Bone marrow (tissue), 2 donors: ENCODE data around the gene ANGPT4.
A peak's percentile ranks its signal among the peaks of the same experiment; 100 is the strongest.
"Not testable (repeated sequence)": the region's sequence is repeated elsewhere in the genome, so short reads cannot be mapped to it uniquely, and the experiment has no call there.

Experiments used
- DNase-seq, 2 donors: peaks; one replicate each; lab custom pipeline; 2025; lab: John Stamatoyannopoulos, UW

The ANGPT4 gene

DNA sequence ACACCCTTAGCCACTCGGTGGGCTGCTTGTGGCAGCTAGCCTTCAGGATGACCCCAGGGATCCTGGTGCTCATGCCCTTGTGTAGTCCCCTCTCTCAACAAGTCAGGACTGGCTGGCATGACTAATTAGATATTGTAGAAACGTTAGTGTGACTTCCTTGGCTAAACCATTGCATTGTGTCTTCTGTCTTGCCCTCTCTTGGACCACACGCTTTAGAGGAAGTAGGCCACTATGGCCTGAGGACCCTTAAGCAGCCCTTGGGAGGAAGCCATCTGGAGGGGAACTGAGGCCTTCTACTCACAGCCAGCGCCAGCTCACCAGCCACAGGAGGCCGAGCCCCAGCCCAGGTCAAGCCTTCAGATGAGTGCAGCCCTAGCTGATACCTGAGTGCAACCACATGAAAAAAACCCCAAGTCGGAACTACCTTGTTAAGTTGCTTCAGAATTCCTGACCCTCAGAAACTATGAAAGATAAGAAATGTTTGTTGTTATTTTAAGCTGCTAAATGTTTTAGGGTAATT is 10.1 kb downstream of the ANGPT4 start:
- DNase-seq: no peak

DNA sequence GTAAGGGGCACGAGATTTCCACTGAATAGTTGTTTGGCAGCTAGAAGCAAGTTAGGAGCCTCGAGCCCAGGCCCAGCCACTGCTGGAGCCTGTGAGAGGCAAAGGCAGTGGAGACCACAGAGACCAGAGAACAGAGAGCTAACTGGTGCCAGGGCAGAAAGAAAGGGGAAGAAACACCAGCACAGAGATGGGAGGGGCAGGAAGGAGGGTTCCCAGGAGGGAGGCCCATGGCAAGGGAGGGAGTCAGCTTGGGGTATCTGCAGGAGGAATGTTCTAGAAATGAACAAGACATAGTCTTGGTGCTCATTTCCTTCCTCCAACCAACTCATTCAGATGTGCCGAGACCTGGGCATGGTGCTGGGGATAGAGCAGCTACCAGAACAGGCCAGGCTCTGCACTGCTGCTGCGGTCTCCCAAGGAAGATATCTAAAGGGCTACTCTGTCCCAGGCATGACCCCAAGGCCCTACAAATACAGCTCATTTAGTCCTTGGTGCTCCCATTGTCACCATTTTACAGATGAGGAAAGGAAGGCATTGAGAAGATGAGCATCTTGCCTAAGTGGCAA is 10.7 kb downstream of the ANGPT4 start:
- peak in 1 of 2 donors; percentile 86 for DNase-seq

DNA sequence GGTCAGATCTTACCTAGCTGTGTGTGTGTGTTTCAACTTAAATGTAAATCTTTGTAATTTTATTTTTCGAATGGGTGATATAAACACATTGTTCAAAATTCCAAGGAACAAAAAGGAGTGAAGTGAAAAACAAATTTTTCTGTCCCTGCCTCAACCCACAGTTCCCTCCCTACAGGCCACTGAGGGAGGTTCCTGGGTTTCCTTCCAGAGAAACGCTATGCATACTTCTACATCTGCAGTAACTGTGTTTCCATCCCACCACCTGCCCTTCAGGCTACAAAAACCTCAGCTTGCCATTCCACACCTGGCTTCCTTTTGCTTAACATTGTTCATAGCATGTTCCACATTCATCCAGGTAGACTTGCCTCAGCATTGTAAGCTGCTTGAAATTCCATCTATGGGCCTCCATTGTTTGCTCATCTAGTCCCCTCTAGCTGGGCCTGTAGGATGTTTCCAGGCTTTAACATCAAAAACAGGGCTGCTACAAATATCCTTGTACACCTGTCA is 12.0 kb downstream of the ANGPT4 start:
- DNase-seq: no peak

DNA sequence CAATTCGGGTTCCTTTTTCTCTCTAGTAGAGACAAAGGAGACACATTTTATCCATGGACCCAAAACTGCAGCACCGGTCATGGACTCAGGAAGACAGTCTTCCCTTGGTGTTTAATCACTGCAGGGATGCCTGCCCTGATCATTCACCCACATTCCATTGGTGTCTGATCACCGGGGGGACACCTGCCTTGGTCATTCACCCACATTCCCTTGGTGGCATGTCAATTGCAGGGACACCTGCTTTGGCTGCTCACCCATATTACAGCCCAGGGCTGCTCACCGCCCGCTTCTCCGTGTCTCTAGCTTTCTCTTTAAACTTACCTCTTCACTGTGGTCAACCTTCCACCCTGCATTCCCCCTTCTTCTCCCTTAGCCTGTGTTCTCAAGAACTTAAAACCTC is 18.7 kb downstream of the ANGPT4 start:
- DNase-seq: not testable (repeated sequence)

DNA sequence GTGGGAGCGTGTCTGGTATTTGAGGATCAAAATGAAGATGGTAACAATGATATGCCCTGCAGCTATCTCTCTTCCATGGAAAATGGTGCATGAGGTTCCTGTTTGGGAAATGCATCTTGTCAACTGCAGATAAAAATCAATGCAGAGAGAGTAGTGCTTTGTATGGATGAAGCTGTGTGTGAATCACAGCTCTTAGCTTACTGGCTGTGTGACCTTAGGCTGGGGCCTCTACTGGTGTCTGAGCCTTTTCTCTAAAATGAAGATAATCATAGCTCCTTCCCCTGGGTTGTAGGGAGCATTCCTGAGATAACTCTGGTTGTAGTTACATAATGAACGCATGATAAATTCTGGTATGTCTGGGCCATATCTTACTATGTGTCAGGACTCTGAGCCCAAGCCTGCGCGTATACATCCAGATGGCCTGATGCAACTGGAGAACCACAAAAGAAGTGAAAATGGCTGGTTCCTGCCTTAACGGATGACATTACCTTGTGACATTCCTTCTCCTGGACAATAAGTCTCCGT is 19.6 kb downstream of the ANGPT4 start:
- no peak for DNase-seq

DNA sequence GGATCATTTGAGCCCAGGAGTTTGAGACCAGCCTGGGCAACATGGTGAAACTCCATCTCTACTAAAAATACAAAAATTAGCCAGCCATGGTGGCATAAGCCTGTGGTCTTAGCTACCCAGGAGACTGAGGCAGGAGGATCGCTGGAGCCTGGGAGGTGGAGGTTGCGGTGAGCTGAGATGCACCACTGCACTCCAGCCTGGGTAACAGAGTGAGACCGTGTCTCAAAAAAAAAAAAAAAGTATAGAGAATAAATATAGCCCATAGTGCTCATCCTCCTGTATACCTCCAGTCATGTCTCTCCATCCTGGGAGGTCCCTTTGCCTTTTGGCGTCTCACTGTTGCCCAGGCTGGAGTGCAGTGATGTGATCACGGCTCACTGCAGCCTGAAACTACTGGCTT is 23.8 kb downstream of the ANGPT4 start:
- DNase-seq: not testable (repeated sequence)

DNA sequence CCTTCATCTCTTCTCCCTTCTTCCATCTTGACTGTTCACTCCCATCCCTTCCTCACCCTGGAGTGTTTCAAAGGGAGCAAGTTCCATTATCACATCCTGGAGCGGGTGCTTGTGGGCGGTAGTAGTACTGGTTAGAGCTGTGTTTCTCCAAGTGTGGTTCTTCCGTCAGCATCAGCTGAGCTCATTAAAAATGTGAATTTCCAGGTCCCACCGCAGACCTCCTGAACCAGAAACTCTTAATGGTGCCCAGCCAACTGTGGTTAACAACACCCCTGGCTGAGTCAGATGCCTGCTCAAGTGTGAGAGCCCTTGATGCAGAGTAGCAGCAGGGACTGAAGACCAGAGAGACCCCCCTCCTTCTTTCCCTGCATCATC is 24.4 kb downstream of the ANGPT4 start:
- no peak for DNase-seq

DNA sequence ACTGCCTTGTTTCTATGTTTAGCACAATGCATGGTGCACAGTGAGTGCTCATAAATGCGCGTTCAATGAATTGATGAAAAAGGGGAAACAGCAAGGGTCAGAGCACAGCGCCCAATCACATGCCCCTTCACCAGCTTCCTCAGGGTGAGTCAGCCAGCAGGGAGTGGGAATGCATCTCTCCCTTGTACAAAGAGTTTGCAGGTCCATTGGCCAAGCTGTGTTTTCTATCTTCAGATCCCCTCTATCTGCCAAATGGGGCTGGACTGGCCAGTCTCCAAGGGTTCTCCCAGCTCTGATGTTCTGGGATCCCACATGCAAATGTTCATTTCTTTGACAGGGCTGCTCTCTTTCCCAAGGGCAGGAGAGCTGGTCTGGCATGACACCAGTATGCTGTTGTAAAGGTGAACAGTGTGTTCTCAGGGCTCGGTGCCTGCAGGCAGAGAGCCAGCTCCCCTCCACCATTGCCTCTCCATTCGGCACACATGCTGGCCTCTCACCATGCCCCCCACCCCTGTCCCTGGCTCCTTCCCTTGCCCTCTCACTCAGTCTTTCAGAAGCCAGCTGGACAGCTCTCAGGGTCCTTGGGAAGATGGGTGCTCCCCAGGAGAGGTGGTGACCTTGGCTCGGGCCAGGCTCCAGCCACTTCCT is 25.0 kb downstream of the ANGPT4 start:
- no peak for DNase-seq

DNA sequence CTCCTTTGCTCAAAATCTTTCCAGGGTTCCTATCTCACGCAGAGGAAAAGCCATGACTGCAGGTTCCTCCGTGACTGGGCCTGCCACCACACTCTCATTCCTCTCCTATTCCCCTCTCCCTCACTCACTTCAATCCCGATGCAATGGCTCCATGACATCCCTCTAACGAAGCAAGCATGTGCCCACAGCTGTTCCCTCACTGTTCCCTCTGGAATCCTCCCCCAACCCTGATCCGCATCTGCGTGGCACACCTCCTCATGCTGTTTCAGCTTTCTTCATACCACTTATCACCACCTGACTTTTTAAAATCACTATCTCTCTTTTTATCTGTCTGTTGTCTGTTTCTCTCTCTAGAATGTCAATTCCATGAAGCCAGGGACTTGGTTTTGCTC is 25.5 kb downstream of the ANGPT4 start:
- no peak for DNase-seq

DNA sequence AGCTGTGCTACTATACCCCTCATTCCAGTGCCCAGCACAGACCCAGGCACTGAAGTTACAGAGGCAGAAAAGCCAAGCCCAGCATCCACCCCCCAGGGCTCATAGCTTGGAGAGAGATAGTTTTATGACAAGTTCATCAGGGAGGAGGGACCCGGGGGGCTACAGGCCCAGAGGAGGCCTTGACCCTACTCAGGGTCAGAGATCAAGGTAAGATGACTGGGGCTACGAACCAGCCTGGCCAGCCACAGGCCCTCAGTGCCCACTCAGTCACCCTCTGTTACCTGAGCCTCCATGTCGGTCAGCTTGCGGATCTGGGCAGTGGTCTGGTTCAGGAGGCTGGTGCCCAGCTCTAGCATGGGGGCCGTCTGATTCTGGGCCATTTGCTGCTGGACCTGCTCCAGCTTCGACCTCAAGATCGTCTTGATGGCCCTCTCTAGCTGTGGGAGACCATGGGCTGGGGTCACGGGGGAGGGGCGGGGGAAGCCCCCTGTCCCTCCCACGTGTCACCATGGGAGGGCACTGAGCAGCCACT is 26.1 kb downstream of the ANGPT4 start:
- DNase-seq: no peak

DNA sequence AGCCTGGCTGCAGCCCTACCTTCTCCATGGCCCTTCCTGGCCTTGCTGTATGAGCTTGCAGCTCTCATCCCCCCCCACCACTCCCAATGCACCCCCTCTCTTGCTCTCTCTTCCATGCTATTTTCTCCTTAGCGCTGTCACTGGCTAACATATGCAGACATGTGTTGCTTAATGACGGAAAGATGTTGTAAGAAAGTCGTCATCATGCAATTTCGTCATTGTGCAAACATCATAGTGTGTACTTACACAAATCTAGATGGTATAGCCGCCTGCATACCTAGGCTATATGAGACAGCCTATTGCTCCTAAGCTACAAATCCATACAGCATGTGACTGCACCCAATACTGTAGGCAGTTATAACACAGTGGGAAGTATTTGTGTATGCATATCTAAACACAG is 27.0 kb downstream of the ANGPT4 start:
- DNase-seq: no peak

DNA sequence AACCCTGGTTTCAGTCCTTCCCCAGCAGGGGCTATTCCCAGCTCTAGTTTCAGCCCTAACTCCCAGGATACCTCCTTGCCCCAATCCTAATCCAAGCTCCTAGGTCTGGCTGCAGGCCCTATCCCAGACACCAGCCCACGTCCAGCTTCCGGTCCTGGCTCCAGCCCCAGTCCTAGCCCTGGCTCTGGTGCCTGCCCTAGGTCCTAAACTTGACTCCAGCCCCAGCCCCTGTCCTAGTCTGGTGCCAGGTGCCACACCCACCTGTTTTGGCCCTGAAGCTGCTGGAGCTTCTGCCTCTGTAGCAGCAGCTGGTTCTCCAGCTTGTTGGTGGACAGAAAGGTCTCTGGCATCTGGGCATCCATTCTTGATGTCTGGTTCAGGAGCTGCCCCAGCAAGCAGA is 28.1 kb downstream of the ANGPT4 start:
- no peak for DNase-seq

DNA sequence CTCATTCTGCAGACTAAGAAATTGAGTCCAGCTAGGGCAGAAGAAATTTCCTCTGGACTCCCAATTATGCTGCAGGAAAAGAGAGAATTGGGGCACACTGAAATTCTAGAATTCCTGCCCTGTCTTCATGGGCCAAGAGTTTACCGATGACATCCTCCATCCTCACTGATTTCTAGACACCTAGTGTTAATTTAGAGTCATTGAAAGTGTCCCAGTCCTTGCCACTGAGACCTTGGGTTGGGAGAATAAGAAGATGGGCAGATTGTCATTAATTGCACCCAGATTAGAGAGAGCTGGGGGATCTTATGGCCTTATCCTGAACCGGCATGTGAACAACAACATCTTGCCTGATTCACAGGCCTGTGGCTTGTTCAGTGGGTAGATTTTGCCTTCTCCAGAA is 29.0 kb downstream of the ANGPT4 start:
- no peak for DNase-seq

DNA sequence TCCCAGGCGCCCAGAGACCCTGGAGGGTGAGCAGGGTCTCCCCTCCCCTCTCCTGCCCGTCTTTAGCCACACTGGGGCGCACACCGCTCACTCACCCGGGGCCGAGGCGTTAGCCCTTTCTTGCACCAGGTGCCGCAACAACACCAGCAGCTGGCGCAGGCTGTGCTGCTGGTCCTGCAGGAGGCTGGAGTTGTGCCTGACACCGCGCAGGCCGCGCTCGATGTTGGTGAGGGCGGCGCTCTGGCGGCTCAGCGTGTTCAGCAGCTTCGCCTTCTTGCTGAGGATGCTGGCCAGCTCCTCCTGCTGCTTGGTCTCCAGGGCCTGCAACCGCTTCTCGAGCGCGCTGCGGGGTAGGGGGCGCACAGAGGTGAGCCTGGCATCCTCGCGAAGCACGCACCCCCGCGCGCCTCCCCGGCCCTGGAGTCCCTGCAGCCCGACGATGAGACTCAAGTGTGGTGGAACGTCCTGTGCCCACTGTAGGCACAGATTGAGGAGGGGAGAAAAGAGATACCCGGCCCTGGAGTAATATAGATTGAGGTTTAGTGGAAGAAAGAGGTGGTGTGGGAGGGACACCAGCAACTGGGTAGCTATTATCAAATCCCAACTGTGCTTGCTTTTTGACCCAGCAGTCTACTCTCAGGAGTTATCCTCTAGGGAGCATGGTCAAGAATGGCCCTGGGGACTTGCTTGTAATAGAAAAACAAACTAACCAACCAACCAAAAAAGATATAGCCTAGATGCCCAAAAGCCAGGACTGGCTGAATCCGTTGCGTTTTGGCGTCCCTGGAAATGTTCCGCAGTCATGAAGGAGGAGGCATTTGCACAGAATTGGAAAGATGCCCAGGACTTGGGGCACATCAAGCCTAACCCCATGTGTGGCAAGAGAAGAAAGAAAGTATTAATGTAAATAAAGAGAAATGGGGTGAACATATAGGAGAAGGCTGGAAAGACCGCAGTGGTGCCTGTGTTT is 30.9 kb downstream of the ANGPT4 start:
- DNase-seq: no peak

DNA sequence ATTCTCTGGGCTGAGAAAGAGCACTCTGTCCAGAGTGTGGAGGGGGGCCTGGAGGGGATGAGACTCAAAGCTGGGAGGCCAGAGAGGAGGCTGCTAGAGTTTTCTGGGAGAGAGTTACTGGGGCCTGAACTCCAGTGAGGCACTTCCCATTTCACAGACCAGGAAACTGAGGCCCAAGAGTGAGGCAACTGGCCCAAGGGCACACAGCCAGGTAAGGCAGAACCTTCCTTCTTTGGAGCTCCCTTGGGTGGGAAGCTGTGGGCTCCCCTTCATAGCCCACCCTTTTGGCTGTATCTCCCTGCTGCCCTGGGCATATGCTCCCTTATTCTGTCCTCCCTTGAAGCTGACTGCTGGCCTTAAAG is 34.4 kb downstream of the ANGPT4 start:
- DNase-seq: no peak

DNA sequence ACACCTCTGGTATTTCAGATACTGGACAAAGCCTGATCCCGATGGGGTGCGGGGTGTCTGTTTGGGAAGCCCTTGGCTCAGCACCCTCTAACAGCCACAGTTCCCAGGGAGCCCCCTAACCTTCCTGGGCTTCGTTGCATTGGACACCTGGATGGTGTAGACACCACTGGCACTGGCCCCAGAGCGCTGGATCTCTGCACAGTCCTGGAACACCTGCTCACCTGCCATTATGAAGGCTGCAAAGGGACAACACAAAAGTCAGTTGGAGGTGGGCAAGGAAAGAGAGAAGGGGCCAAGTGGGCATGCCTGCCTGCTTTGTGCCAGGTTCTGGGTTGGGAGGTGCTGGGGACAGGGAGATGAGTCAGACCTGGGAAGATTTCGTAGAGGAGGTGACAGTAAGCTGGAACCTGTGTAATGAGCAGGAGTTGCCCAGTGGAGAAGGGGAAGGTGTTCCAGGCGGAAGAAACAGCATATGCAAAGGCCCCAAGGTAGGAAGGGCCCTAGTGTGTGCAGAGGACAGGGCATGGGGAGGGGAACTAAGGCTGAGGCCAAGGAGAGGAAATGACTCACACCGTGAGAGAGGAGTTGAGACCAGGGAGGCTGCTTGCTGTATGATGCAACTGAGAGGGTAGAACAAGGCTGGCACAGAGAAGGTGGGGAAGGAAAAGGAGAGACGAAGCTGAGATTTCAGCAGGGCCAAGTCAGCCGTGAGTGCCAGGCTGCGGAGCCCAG is 34.9 kb downstream of the ANGPT4 start:
- peak in 1 of 2 donors; percentile 26 for DNase-seq

DNA sequence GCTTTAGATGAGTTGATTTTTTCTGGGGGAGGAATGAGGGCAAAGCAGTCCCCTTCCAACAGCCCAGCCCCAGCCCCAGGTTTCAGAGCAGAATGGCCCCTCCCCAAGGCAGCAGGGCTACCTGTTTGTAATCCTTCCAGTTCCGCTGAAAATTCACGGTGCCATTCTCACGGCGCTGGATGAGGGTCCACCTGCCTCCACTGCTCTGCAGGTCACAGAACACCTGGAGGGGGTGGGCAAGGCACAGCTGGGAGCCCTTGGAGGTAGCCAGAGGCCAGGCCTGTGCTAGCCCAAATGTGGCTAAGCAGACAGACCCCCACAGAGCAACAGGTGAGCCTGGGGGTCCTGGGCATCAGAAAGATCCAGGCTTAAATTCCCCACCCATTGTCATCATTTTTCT is 36.5 kb downstream of the ANGPT4 start:
- no peak for DNase-seq

DNA sequence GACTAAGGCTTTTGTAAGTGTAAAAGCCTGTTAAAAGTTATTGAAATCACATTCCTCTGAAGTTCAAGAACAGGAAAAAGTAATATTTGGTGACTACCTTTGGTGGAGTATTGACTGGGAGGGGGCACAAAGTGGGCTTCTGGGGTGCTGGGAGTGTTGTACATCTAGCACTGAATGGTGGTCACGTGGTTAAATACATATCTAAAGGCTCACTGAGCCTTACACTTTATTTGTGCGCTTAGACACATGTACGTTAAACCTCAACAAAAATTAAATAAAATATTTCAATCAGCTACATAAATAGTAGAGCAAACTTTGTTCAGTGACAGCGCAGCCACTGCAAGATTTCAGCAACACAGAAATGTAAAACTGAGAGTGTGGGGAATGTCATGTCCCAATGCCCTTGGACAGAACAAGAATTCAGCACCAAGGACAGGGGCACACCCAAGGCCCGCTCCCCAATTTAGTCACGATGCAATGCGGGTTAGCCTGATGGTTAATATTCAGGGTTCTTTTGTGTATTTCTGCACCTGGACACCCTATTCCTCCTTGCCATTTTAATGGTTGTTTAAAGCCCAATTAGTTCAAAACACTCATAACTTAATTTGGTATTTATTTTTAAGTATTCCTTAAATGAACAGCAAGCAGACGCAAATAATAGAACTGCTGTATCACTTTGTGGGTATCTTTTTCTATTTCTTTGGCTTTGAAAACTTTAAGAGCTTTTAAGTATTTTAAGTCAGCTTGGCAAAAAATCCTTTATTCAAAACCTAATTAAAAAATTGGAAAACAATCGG is 37.4 kb downstream of the ANGPT4 start:
- DNase-seq: peak in 1 of 2 donors; percentile 13

DNA sequence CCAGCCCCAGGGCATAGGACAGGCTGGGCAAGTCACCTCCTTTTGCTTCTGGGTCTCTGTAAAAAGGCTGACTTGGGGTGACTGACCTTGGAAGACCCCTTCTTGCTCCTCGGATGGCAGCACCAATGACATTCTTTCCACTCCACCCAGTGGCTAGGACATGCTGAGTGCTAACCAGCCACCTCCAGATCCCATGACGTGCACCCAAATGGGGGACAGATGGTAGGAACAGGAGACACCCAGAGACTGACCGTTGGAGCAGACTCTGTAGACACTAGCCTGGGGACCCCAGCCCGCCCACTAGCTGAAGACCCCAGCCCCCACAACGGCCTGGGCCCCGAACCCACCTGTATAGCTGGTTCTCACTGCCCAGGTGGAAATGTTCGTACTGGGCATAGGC is 38.3 kb downstream of the ANGPT4 start:
- no peak for DNase-seq

DNA sequence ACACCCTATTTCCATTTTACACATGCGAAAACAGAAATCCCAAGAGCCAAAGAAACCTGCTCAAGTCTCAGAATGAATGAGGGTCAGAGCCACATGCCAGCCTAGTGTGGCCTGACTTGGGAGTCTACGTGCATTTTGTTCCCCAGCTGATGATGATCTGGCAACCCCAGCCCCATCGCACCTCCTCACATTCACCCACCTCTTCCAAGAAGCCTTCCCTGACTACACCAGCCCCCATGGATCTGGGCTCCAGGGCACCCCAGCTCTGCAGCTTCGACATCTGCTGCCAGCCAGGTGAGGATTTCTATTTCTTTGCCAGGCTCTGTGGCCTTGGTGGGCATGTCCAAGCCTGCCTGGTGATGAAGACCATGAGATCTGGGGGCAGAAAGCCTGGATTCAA is 41.0 kb downstream of the ANGPT4 start:
- no peak for DNase-seq
